SHP77 treated with DMSO at 0.1 percent for 48 hours (cell line): ENCODE data around the gene TPCN1.

Experiments used
- DNase-seq: peaks from one replicate; lab custom pipeline; 2025; lab: John Stamatoyannopoulos, UW

Gene TPCN1

GRCh38 chr12:113221181-113221996 lies at the start of gene TPCN1:
TSS of gene TPCN1 (plus strand) at chr12:113221464. CDS start at chr12:113226853, 5,389 bp downstream.
- DNase-seq, result peak; percentile 100

GRCh38 chr12:113171543-113171942 lies 49.7 kb upstream of the TPCN1 start:
- no peak for DNase-seq

GRCh38 chr12:113172185-113172584 lies 49.1 kb upstream of the TPCN1 start:
- no peak for DNase-seq

GRCh38 chr12:113173081-113173698 lies 48.1 kb upstream of the TPCN1 start:
- DNase-seq, result no peak

- no peak for DNase-seq
Measured at GRCh38 chr12:113174461-113175384, 46.5 kb upstream of the TPCN1 start.

- DNase-seq, result no peak
Measured at GRCh38 chr12:113179023-113179422, 42.2 kb upstream of the TPCN1 start.

DNA sequence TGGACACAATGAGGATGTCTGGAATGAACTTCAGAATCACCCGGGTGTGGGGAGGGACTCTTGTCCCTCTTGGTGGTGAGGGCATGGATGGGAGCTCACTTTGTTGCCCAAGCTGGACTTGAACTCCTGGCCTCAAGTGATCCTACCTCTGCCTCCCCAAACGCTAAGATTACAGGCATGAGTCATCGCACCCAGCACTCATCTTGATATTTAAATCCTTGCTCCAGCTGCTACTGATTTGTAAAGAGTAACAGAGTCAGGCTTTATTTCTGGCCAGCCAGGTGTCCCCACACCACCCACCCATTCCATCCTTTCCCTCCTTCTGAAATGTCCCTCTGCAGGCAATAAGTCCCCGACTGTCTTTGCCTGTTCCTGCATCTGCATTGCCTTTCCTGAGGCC lies 40.9 kb upstream of the TPCN1 start:
- no peak for DNase-seq

- no peak for DNase-seq
Measured at GRCh38 chr12:113181975-113182374, 39.3 kb upstream of the TPCN1 start.

- no peak for DNase-seq
Measured at GRCh38 chr12:113183030-113183589, 38.2 kb upstream of the TPCN1 start.

DNA sequence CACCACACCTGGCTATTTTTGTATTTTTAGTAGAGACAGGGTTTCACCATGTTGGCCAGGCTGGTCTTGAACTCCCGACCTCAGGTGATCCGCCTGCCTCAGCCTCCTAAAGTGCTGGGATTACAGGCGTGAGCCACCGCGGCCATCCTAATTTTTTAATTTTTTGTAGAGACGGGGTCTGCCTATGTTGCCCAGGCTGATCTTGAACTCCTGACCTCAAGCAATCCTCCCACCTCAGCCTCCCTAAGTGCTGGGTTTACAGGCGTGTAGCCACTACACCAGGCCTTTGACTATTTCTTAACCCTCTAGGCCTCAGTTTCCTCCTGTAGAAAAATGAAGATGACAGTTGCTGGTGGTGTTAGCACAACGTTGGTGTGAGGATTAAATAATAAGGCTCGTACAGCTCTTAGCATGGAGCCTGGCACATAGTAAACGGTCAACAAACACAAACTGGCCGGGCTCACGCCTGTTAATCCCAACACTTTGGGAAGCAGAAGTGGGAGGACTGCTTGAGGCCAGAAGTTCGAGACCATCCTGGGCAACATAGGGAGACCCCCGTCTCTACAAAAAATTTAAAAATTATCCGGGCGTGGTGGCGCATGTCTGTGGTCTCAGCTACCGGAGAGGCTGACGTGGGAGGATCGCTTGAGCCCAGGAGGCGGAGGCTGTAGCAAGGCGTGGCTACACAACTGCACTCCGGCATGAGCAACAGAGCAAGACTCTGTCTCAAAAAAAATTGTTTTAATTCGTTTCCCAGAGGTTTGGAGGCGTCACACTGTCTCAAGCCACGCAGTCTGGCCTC lies 37.0 kb upstream of the TPCN1 start:
- DNase-seq, result no peak

DNA sequence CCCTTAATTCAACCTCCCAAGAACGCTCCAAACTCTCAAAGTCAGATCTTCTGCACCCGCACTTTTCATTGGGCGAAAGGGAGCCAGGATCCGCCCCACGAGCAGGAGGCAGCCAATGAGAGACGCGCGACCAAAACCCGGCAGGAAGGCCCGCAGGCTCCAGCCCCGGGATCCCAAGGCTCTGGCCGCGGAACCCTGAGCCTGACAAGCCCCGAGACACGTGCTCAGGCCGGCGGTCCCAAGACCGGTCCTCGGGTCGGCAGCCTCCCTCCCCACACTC lies 36.4 kb upstream of the TPCN1 start:
- DNase-seq, result peak; percentile 57

DNA sequence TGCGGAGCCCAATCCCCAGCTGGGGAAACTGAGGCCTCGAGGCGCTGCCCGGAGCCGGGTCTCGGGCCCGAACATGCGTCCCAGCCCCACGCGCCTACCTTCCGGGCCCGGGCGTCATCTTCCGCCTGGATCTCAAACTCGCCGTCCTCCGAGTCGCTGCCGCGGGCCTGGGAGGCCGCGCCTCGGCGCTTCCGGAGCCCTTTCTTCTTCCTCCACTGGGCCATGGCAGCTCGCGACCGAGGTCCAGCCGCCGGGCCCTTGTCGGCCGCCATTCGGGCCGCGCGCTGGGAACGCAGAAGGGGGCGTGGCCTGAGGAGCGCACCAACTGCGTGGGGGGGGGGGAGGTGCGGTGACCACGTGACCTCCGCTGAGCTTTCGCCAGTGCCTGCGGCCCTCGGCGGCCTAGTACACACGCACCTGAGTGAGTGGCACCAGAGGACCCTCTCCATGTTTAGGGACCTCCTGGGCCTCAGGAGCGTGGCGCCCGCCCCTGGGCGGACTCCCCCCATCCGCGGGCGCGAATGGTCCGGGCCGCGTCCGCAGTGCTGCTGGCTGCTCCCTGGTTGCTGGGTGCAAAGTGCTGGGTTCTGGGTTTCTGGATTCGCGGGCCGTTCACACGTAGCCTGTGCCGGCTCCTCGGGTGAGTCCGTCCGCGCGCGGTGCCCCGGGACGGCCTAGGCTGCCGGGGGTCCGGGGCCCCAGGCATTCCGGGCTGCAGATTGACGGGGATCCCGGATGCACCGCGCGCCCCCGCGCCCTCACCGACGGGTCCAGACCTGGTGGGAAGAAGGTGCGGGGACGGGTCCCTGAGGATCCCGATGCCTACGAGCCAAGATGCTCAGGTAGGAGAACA lies 35.9 kb upstream of the TPCN1 start, which contains the start of the genes DDX54 and RITA1:
Gene DDX54 (minus strand): TSS at position 299 of the 853 bp plus-strand sequence. CDS start 27 bp downstream, at position 272.
Gene RITA1 (plus strand): TSS at position 542 of the 853 bp plus-strand sequence. CDS start 1,026 bp downstream, outside the sequence.
- peak; percentile 30 for DNase-seq

DNA sequence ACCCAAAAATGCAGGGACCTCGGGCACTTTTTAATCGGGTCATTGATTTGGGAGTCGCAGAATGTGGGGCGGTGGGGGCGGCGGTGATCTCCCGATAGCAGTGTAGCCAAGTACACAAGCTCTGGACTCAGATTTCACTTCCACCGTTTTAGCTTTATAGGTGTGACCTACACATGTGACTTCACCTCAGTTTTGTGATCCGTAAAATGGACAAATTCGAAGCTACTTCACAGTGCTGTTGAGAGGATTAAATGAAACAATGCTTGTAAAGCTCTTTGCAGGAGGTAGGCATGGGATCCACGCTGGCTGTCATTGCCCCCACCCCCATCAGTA lies 35.3 kb upstream of the TPCN1 start:
- no peak for DNase-seq

DNA sequence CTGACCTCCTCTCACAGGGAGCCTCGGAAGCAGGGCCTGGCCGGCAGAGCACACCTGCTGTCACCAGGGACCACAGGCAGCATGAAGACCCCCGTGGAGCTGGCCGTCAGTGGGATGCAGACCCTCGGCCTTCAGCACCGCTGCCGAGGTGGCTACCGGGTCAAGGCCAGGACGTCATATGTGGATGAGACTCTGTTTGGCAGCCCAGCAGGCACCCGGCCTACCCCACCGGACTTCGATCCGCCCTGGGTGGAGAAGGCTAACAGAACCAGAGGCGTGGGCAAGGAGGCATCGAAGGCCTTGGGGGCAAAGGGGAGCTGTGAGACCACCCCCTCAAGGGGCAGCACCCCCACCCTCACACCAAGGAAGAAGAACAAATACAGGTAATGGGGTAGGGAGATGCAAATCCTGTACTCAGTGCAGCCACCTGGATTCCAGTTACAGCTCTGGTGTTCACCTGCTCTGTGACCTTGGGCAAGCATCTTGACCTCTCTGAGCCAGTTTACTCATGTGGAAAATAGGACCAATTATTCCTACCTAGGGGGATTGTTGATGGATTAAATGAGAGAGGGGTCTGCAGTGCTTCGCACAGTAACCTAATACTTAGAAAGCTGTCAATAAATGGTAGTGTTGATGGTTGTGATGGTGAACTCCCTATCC lies 34.5 kb upstream of the TPCN1 start:
- DNase-seq, result no peak

GRCh38 chr12:113189361-113189760 lies 31.9 kb upstream of the TPCN1 start:
- no peak for DNase-seq

DNA sequence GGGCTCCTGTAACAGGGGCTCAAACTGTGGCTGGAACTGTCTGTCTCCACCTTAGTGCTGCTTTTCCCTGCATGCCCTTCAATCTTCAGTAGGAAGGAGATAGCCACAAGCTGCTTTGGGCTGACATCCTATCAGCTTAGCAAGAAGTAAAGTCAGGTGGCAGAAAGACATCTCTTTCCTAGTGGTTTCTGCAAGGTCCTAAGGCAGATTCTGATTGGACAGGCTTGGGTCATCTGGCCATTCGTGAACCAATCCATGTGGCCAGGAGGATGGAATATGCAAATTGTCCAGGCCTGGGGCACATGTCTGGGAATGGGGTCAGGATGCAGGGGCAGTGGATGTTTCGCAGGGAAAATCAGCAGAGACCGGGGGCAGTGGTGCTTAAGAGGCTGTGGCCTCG lies 30.5 kb upstream of the TPCN1 start:
- DNase-seq, result no peak

- DNase-seq, result no peak
Measured at GRCh38 chr12:113191227-113191626, 30.0 kb upstream of the TPCN1 start.

GRCh38 chr12:113194971-113195391 lies 26.3 kb upstream of the TPCN1 start:
- no peak for DNase-seq

GRCh38 chr12:113195598-113195997 lies 25.7 kb upstream of the TPCN1 start:
- no peak for DNase-seq

- no peak for DNase-seq
Measured at GRCh38 chr12:113196582-113196981, 24.7 kb upstream of the TPCN1 start.
